ENCODE results near the gene YWHAE. TPM values are rescaled to one million over a fixed set of nuclear protein-coding genes. Genes with fewer than 3 reads are reported as not detected.

The YWHAE gene
- polyA plus RNA-seq, 5 donors = 780 to 913 (median 839) TPM

Other genes with a start within 250 kb of the YWHAE start
- gene ABR, start 220.2 kb downstream of the YWHAE start, polyA plus RNA-seq (ENCODE audit: insufficient read depth in 1 of 5, insufficient read length in 5 of 5, low replicate concordance in 1 of 5) = 10 to 100 TPM; 53.2 to 84.6 (median 61.3) TPM
- under 1 TPM in 1 of 5 donors, not detected in 4; 0.12 TPM for gene BHLHA9, start 129.8 kb downstream of the YWHAE start, polyA plus RNA-seq (ENCODE audit: insufficient read depth in 1 of 5, insufficient read length in 5 of 5, low replicate concordance in 1 of 5)
- not detected for gene TRARG1, start 120.6 kb downstream of the YWHAE start, polyA plus RNA-seq (ENCODE audit: insufficient read depth in 1 of 5, insufficient read length in 5 of 5, low replicate concordance in 1 of 5)
- 10 to 100 TPM; 51.4 to 61.2 (median 54.1) TPM for gene CRK, start 56.0 kb upstream of the YWHAE start, polyA plus RNA-seq (ENCODE audit: insufficient read depth in 1 of 5, insufficient read length in 5 of 5, low replicate concordance in 1 of 5)
- gene MYO1C, start 92.5 kb upstream of the YWHAE start, polyA plus RNA-seq (ENCODE audit: insufficient read depth in 1 of 5, insufficient read length in 5 of 5, low replicate concordance in 1 of 5) = 10 to 100 TPM; 60.0 to 88.9 (median 78.5) TPM
- 10 to 100 TPM; 25.7 to 32.9 (median 28.8) TPM for gene INPP5K, start 116.4 kb upstream of the YWHAE start, polyA plus RNA-seq (ENCODE audit: insufficient read depth in 1 of 5, insufficient read length in 5 of 5, low replicate concordance in 1 of 5)
- gene PITPNA, start 162.6 kb upstream of the YWHAE start, polyA plus RNA-seq (ENCODE audit: insufficient read depth in 1 of 5, insufficient read length in 5 of 5, low replicate concordance in 1 of 5) = 10 to 100 TPM; 55.0 to 66.0 (median 65.4) TPM
- 10 to 100 TPM; 21.0 to 29.0 (median 23.4) TPM for gene SLC43A2, start 228.6 kb upstream of the YWHAE start, polyA plus RNA-seq (ENCODE audit: insufficient read depth in 1 of 5, insufficient read length in 5 of 5, low replicate concordance in 1 of 5)
- 10 to 100 TPM; 14.6 to 23.5 (median 20.4) TPM for gene SCARF1, start 245.5 kb upstream of the YWHAE start, polyA plus RNA-seq (ENCODE audit: insufficient read depth in 1 of 5, insufficient read length in 5 of 5, low replicate concordance in 1 of 5)
- 10 to 100 TPM in 1 of 5 donors, 1 to 10 TPM in 4; 6.2 to 10.2 (median 7.7) TPM for gene RILP, start 249.6 kb upstream of the YWHAE start, polyA plus RNA-seq (ENCODE audit: insufficient read depth in 1 of 5, insufficient read length in 5 of 5, low replicate concordance in 1 of 5)